NCI-H1048 (cell line): ENCODE data around the gene RNLS.

Experiments
- DNase-seq: peaks from one replicate; lab custom pipeline; 2025; lab: John Stamatoyannopoulos, UW

RNLS gene

DNA sequence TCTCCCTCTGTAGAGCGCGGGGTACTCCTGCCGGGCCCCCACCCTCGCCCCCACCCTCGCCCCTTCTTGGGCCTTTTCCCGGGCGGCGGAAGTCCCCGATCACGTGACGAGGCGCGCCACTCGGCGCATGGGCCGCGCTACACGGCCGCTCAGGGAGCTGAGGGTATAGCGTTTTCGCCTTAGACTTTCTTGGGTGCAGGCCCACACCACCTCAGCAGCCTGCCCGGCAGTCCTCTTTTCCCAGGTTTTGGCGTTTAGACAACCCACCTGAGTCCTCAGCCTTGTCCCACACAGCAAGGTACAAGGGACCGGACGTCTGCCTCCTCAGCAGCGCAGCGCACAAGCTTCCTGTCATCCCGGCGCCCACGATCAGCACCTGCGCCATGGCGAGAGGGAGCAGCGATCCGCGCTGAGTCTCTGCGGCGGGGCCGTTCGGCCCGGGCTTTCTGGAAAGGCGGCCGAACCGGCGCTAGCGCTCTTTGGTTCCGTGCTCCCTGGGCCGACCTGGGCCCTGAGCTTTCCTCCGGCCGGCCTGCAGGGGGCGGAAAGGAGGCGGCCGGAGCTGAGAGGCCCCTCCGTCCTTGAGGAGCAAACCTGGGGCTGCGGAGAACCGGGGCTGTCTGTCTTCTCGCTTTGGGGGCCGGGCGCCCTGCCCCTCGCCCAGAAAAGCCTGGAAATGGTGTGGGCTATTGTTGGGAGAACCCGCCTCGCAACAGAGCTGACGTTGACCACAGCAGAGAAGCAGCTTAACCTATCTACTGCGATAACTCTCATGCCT, at the start of gene RNLS:
Gene RNLS (minus strand): TSS at position 513 of the 778 bp plus-strand sequence.
- no peak for DNase-seq

DNA sequence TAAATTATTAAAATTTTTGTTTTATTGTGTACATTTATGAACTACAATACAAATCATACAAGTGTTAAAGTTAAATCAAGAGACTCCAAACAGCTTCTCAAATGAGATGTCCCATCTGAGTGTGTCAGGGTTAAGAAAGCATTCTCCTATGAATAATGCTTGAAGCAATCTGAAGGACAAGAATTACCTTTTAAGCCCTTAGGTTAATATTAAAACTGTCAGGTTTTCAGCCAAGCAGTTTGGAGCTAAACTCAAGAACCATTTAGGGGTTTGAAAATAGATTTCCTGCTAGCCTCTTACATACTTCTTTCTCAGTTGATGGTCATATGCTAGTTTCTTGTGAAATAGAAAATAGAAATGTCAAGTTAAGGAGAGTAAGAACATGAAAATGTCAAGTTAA, 41.7 kb upstream of the RNLS start:
- no peak for DNase-seq

DNA sequence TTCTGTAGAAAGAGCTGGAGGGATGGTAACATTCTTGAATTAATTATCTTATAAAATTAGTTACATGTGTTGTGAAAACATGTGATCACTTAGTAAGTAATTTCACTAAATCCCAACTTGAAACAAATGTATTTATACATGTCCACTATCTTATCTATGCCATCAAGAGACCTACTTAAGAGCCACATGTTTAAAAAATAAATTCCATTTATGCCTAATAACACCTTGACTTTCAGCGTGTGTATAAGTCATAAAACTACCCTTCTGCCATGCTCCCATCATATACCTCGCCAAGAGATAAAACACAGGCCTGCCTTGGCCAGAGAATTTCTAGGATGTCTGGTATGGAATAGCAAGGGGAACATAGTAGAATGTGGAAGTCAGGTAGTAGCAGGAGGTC, 40.7 kb upstream of the RNLS start:
- no peak for DNase-seq

DNA sequence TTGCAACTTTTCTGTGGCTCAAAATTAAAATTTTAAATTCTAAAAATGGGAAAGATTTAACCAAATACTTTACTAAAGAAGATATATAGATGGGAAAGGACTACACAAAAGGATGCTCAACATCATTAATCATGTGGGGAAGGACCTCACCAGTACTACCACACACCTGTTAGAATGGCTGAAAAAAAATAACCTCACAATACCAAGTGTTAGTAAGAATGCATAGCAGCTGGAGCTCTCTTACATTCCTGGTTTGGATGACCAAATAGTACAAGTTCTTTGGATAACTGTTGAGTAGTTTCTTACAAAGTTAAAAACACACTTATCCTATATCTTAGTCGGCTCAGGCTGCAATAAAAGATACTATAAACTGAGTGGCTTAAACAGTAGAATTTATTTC, 37.3 kb upstream of the RNLS start:
- no peak for DNase-seq

DNA sequence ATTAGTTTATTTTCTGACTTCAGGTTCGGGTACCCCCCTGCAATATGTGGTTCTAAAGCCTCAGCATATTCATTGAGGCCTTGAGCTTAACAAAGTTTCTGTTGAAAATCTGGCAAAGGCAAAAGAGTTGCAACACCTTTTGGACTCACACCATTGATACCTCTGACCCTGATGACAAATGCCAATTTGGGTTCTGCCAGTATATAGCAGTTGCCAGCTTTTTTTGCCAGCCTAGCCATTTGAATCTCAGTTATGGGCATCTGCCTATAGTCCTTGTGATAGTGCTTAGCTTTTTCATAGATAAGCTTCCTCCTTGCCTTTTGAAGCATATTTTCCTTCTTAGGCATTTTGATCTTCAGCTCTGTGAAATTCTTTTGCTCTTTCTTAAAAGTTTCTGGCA, 35.4 kb upstream of the RNLS start:
- DNase-seq: no peak

DNA sequence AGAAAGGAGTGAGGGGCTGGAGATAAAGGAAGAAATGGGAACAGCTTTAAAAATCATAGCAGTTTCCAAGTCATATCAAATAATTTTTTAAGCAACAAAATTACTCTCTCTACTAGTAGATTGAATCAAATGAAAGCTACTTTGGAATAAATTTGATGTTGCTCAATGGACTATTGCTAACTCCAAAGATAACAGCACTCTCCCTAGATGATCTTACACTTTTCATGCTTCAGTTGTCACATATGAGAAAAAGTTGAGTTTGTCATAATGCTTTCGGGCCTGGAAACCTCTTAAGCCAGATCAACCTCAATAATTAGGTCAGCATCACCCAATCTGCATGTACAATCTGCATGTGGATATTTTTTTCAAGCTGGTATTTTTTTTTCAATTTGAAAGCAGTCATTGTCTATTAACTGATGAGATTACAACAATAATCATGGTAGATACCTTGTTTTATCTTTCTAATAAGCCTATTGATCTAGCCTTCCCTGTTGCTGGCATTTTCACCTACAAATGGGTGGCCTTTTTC, 34.7 kb upstream of the RNLS start:
- no peak for DNase-seq

DNA sequence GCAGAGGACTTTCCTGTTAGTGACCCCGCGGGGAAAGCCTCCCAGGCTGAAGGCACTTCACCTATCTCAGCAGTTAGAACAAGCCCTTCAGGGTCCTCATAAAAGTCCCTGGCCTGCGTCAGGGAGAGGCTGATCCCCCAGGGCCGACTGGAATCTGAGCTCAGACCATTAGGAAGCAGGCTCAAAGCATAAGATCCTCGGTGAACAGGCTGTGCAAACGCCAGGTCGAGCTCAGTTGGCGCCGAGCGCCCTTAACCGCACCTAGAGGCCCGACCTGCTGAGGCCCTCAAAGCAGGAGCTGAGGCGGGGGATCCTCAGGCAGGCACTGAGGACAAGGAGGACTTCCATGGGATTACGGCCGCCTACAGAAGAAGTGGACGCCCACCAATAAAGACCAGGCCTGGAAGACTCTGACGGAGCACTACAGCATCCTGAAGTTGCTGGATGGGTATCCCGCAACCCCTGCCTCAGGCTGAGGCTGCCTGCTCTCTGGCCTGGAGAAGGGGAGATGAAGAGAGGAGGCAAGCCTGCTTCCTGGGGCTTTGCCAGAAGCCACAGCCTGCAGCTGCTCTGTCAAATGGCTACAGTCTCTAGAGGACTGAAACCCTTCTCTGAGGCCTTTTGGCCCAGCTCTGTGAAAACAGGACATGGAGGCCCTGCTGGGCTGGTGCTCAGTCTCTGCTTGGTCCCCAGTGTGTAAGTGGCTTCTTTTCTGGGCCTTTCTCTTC, 33.3 kb upstream of the RNLS start:
- DNase-seq: no peak

DNA sequence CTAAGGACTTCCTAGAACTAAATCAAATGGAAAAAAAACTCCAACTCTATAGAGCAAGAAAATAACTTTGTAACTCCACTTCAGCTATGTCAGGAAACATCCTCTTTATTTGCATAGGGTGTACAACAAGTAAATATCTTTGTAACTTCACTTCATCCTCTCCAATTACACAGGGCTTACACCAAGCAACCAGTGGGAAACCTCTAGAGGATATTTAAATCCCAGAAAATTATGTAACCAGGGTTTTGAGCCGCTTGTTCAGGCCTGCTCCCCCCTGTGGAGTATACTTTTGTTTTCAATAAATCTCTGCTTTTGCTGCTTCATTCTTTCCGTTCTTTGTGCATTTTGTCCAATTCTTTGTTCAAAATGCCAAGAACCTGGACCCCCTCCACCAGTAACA, 25.7 kb upstream of the RNLS start:
- no peak for DNase-seq

DNA sequence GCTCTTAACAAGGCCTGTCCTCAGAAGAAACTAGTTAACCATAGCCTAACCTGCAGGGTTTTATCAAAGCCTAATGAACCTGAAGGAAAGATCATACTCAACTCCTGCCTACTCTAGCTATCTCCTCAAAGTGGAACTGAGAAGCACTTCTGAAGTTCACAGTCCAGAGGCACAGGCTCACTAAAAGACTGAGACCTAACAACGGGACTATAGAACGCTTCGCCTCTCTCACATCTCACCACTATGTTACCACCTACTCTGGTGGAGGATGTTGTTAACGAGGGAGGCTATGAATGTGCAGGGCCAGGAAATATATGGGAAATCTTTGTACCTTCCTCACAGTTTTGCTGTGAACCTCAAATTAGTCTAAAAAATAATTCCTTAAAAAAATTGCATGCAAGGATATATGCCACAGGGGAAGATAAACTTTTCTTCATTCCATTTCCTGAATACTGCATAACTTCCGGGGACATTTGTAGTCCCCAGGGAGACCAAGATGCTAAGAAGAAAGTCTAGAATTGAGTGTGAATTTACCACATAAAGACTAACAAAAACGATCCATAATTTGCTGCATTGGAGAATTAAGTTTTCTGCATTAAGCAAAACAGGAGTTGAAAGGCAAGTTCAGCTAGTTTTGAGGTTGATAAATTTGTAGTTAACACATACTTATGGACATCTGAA, 25.1 kb upstream of the RNLS start:
- DNase-seq: no peak

DNA sequence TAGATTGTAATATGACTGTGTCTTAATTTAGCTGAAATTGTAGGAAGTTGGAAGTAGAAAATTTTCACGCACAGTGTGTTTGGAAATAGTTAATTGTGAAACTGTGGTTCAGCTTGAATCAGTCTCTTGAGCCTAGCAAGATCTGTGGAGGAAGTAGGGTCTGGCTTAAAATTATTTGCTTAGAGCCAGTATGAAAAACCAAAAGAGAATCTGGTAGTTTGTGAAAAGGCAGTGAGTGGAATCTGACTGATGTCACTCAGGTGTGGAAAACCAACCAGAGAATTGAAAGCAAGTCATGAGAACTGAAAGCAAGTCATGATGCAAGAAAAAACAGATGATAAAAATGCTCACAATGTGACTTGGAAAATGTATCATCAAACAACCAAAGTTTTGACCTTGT, 14.9 kb upstream of the RNLS start:
- no peak for DNase-seq

DNA sequence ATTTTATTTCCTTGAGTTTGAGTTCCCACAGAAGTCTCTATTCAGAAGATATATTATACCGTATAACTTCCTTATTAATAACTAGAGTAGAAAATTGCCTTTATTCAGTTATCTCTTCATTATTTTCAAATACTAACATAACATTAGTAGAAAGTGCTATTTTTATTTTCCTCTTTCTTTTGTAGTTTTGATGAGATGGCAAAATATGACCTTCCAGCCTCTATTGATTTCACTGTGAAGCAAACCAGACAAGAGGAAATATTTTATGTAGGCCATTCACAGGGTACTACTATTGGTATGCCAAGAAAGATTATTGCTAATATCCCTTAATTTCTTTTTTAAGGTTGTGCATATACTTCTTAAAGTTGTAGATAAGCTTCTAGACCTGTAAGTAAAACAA, 11.4 kb upstream of the RNLS start:
- no peak for DNase-seq

DNA sequence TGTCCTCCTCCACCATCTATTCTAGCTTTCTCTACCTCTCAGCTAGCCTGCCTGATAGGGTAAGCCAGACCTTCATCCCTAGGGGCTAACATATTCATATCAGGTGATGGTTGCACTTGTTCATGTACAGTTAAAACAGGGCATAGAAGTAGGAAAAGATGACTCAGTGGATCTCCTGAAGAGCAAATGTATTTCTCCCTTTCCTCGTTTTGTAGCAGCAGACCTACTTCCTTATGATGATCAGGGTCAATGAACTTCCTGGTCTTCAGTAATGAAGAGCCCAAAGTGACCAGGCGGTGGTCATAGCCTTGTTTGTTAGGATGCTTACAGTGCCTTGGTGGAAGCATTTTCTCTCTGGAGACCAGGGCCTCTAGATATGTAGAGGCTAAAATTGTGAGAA, 9.8 kb upstream of the RNLS start:
- DNase-seq: no peak

DNA sequence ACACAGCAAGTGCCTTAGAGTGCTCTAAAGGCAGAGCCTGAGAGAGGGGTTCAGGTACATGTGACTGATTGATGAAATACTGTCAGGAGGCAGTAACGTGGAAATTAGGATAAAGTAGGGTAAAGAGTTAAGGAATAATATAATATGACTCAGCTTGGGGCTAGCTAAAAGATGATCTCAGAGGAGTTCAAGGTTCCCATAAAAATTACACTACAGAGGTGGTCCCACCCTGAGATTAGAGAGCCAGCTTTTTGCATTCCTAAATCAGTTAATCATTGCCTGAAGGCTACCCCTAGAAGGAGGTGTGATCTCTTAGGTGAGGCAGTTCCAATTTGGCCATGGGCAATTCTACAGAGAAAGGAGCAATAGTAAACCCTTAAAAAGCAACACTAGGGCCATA, 9.3 kb upstream of the RNLS start:
- DNase-seq: no peak

DNA sequence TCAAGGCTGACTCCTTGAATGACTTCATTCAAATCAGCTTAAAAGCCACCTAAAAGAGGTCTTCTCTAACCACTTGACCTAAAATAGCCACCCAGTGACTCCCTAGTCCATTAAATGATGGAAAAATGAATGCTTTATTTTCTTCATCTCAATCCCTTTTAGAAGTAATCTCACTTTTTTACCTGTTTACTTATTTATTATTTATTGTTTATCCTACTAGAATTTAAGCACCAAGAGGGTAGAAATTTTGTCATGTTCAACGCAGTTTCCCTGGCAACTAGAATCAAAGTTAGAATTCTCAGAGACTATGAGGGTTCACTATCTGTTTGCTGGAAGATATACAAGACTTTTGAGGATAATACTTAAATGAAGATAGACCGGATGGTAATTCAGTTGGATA, 3.3 kb upstream of the RNLS start, which contains the start of gene LIPJ:
Gene LIPJ (plus strand): TSS at position 301 of the 400 bp plus-strand sequence. CDS start 3,926 bp downstream, outside the sequence.
- no peak for DNase-seq

DNA sequence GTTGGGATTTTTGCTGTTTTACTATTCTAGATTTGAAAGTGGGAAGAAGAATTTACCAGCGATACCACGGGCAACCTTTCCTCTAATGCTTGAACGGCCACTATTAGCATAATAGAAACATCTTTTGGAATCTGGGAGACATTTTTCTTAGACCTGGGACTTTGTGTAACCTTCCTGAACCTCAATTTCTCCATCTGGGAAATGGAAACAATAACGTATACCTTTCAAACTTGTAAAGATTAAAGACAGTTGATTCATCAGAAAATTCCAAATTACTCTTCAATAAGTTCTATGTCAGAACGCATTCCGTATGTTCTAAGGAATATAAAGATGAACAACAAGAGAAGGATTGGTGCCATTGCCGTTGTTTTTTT, 453 bp upstream of the RNLS start:
- no peak for DNase-seq

DNA sequence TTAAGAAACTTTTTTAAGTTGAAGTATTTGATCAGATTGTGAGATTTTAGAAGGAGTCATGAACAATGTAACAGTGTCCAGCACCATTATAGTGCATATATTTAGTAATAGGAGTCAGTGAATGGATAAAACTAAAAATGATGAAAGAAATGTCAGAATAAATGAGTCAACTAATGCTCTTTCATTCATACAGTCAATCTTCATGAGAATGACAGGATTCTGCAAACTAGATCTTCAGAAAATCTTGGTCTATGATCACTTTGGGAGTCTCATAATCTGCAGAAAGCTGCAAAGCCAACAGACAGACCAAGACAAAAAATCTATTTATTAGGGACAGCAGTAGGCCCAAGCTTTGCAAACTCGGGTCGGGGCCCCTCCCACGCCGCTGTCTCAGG, 710 bp downstream of the RNLS start:
- DNase-seq: no peak

DNA sequence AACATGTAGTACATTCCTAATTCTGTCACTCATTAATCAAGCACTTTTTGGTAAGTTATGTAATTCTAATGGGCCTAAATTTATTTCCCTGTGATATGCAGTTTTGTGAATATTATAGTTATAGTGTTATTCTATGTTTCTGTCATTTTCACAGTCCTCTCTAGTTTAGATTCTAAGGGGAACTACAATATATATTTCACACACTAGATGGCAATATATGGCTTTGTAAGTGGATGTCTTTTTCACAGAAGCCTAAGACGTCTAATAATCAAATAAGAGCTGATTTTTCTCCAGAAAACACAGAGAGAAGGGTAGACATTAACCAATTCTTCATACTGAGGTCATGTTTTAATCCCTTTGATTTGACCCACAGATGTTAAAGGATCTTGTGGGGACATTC, 18.0 kb downstream of the RNLS start:
- no peak for DNase-seq

DNA sequence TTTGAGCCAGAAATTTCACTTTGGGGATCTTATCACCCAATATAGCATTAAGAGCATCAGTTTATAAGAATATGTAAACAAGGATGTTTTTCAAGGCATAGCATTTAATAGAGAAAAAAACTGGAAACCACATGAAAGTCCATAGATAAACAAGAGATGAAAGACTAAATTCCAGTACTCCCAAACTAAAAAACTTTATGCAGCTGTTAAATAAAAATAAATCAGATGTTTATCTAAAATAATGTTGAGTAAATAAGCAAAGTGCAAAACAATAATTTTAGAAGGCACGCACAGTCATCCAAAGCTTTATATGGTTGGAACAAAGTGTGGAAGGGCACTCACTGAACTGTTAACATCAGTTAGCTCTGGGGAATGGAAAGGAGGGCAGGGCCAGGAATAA, 21.0 kb downstream of the RNLS start:
- no peak for DNase-seq

DNA sequence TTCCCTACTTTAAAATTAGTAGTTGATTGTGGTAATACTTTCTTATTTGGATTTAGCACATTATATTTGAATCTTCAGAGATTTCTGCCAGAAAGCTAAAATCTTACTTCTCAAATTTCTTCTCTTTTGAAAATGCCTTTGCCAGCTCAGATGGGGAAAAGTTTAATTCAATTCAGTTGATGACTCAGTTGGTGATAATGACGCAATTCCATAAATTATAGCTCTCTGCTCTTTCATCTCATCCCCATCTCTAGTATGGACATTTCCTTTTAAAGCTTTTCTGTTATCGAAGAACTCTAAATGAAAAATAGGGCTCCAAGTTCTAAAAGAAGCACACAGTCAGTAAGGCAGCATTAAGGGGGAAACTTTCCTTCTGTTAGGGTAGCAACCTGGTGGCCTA, 25.5 kb downstream of the RNLS start:
- no peak for DNase-seq

DNA sequence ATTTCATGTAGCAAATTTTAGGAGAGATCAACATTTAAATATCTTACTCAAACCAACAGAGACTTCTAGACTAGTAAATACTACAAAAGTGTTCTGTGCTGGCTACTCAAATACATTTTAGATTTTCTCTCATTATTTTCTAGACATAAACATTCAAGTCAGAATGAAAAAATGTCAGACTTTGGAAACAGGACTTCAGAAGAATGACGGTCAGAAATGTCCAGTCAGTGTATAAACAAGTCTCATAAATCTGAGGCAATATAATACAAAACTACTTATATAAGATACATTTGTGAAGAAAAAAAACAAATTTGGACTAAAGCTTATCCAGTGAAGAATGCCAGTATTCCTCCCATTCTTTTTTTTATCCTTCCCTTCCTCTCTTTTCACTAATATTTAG, 25.9 kb downstream of the RNLS start:
- DNase-seq: no peak

DNA sequence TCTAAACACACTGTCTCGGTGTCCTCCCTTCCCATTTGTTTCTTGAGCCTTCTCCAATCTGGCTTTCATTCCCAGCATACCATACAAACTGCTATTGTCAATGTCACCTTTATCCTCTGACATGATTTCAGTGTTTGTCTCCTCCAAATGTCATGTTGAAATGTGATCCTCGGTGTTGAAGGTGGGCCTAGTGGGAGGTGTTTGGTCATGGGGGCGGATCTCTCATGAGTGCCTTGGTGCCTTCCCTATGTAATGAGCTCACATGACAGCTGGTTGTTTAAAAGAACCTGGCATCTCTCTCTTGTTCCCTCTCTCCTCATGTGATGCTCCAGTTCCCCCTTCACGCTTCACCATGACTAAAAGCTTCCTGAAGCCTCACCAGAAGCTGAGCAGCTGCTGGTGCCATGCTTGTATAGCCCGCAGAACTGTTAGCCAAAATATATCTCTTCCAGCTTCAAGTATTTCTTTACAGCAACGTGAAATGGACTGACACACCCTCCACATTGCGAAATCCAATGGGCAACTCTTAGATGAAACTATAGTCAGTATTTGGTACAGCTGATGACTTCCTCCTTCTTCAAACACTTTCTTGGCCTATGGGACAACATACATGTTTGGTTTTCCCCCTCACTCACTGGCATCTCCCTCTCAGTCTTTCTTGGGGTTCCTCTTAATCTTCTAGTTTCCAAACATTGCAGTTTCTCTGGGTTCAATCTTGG, 27.8 kb downstream of the RNLS start:
- no peak for DNase-seq

DNA sequence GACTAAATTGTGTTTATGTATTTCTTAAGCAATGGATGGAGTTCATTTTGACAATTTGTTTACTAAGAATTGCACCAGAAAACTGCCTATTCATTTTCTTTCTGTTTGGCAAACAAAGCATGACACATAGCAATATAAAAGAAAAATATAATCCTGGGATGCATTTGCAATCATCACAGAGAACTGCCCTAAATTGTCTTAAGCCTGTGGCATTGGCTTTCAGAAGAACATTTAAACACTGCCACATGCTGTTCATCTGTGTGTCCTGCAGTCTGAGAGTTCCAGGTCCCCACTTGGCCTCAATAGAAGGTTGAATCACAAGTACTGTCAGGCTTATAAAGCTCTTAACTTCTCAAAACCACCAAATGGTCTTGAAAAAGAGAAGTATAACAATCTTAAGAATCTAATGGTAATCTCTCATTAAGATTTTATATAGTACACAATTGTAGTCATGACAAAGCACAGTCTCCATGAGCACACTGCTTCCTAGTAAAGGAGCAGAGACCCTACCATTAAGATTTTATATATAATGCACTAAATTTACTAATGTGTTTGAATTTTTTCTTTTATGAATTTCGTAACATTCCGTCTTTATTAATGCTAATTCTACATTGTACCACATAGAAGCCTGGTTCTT, 29.9 kb downstream of the RNLS start:
- no peak for DNase-seq
